Neural cell (in vitro differentiated cells): Measurements from ENCODE around the gene ACTMAP.

ENCODE experiments used
- CTCF ChIP-seq: fragments of 450-650 bp; IDR thresholded peaks from 2 replicates; pipeline ENCODE4 v1.5.1; 2014; ENCODE audit warnings: antibody characterized with exemption, mild to moderate bottlenecking, moderate library complexity; ENCODE audit not compliant: poor library complexity, severe bottlenecking
- EP300 ChIP-seq: fragments of 450-650 bp; conservative IDR thresholded peaks from 2 replicates; pipeline ENCODE4 v1.6.1; 2014; ENCODE audit warnings: antibody characterized with exemption, mild to moderate bottlenecking, moderate library complexity; ENCODE audit not compliant: poor library complexity, severe bottlenecking
- EZH2 ChIP-seq: fragments of 200-600, 300-800 bp; shearing (Covaris generic), sonication (generic); IDR thresholded peaks from 2 replicates; pipeline ENCODE4 v1.6.1; 2014; ENCODE audit warnings: antibody characterized with exemption, low read length, borderline replicate concordance, mild to moderate bottlenecking; ENCODE audit not compliant: insufficient read depth, poor library complexity, severe bottlenecking
- MXI1 ChIP-seq: fragments of 450-650 bp; conservative IDR thresholded peaks from 2 replicates; pipeline ENCODE4 v1.6.1; 2014; ENCODE audit warnings: antibody characterized with exemption, mild to moderate bottlenecking; ENCODE audit not compliant: poor library complexity, severe bottlenecking
- POLR2AphosphoS5 ChIP-seq: IDR thresholded peaks from 2 replicates; pipeline ENCODE4 v1.6.1; 2012
- RAD21 ChIP-seq: fragments of 450-650 bp; conservative IDR thresholded peaks from 2 replicates; pipeline ENCODE4 v1.6.1; 2014; ENCODE audit warnings: antibody characterized with exemption, mild to moderate bottlenecking, moderate library complexity
- SMC3 ChIP-seq: fragments of 450-650 bp; conservative IDR thresholded peaks from 2 replicates; pipeline ENCODE4 v1.6.1; 2014; ENCODE audit warnings: antibody characterized with exemption, mild to moderate bottlenecking, moderate library complexity; ENCODE audit not compliant: poor library complexity
- TAF1 ChIP-seq: IDR thresholded peaks from 2 replicates; pipeline ENCODE4 v1.6.1; 2012; ENCODE audit warnings: low read depth
- TF ChIP-seq, protein P1 (sequence below): IDR thresholded peaks from 2 replicates; pipeline ENCODE4 v1.6.1; 2012; ENCODE audit warnings: borderline replicate concordance

DNA sequence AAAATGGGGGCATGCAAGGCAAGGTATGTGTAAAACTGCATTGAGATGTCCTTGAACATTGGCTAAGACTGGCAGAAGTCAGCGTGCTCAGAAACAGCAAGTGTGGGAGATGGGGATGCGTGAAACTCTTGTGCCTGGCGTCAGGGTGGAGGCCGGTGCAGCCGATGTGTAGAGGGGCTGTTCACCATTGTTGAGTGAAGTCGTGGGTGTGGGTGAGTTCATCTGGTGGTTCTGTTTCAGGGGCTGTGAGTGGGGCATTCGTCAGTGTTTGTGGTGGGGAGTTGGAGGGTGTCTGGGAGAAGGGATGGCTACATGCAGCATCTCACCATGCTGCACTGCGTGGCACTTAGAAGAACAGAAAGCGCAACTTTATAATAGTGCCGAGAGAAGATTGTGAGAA is 13.7 kb upstream of the ACTMAP start:
- TF ChIP-seq POLR2AphosphoS5 (no peak), CTCF (no peak), EP300 (no peak), SMC3 (no peak), TAF1 (no peak), EZH2 (no peak), RAD21 (no peak), MXI1 (no peak)
- TF ChIP-seq, protein P1, sequence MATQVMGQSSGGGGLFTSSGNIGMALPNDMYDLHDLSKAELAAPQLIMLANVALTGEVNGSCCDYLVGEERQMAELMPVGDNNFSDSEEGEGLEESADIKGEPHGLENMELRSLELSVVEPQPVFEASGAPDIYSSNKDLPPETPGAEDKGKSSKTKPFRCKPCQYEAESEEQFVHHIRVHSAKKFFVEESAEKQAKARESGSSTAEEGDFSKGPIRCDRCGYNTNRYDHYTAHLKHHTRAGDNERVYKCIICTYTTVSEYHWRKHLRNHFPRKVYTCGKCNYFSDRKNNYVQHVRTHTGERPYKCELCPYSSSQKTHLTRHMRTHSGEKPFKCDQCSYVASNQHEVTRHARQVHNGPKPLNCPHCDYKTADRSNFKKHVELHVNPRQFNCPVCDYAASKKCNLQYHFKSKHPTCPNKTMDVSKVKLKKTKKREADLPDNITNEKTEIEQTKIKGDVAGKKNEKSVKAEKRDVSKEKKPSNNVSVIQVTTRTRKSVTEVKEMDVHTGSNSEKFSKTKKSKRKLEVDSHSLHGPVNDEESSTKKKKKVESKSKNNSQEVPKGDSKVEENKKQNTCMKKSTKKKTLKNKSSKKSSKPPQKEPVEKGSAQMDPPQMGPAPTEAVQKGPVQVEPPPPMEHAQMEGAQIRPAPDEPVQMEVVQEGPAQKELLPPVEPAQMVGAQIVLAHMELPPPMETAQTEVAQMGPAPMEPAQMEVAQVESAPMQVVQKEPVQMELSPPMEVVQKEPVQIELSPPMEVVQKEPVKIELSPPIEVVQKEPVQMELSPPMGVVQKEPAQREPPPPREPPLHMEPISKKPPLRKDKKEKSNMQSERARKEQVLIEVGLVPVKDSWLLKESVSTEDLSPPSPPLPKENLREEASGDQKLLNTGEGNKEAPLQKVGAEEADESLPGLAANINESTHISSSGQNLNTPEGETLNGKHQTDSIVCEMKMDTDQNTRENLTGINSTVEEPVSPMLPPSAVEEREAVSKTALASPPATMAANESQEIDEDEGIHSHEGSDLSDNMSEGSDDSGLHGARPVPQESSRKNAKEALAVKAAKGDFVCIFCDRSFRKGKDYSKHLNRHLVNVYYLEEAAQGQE, result no peak
